ENCODE measurements around the gene PRKCB. TPM values are rescaled to one million over a fixed set of nuclear protein-coding genes. Genes with fewer than 3 reads are reported as not detected.

Gene PRKCB
- polyA plus RNA-seq, 1 donor: 1.4 TPM

DNA sequence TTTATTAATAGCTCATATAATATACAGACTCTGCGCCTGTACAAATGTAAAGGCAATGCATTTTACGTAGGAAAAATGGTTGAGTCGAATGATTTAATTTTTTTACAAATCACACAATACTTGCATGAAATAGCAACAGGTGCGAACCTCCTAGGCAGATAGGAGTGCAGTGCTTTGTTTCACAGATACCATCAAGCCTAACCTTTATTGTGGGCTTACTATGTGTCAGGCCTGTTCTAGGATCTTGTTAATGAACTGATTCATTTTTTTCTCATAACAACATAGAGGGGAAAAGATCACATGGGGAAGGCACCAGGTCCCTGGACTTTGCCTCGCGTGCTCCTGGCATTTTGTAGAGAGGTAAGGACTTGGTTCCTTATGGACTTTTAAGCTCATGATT lies 107.8 kb downstream of the PRKCB start:
- no peak for DNase-seq

DNA sequence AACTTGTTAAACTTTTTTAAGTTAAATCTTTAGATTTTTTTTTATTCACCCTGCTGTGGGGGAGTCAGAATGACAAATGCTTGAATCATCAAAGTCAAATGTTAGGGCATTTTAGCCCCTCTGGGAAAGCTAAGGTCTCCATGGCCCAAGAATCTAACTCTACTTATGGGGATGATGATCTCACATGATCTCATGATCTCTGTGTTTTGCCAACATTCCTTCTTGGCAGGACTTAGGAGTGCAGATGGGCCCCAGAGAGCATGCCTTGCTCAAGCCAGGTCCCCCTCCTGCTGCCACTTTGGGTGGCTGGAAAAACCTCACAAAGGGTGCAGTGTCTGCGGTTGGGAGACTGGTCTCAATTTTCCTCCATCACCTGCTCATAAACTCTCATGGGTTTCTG lies 108.6 kb downstream of the PRKCB start:
- no peak for DNase-seq

GRCh38 chr16:23945243-23945642 lies 109.5 kb downstream of the PRKCB start:
- no peak for DNase-seq

- DNase-seq: no peak
Observed at GRCh38 chr16:23947838-23948237, 112.1 kb downstream of the PRKCB start.

DNA sequence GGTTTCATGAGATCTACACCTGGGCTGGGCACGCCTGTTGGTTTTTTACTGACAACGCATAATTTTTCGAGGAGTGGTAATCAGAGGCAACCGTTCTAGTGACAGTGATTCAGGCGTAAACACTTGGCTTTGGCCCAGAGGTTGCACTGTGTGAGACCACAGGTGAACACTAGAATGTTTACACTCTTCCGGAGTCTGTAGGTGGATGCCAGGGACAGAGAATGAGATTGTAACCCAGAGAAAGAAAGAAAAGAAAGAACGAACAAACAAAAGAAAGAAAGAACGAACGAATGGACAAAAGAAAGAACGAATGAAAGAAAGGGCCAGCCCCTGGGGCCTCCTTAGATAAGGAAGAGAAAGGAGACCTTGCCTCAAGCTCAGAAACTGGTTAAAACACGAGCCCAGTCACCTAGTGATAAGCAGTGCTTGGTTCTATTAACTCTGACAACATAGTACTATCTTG lies 113.2 kb downstream of the PRKCB start:
- no peak for DNase-seq

- DNase-seq: no peak
Observed at GRCh38 chr16:23949630-23950290, 114.0 kb downstream of the PRKCB start.

DNA sequence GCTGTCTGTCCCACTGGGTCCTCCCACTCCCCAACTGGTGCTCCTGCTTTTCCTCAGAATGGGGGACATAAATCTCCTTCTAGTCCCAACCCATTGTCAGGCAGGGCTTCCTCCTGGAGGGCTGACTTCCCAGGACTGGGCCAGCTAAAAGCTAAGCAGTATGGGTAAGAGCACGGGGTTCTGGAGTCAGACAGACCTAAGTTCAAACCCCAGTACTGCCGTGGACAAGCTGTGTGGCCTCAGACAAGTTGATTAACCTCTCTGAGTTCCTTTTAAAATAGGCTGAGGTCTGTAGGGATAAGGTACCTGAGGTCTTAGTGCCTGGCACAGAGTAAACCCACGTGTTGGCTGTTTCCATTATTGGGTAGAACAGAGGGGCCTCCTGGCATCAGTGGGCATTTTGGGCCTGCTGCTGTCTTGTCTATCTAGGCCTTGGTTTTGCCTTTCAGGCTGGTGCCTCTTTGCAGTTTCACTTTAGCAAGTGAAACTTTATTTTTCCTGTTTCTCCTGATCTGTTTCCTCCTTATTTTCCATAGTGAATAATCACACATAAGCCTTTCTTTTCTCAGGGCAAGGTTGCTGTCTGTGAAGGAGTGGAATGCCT lies 114.6 kb downstream of the PRKCB start:
- no peak for DNase-seq

DNA sequence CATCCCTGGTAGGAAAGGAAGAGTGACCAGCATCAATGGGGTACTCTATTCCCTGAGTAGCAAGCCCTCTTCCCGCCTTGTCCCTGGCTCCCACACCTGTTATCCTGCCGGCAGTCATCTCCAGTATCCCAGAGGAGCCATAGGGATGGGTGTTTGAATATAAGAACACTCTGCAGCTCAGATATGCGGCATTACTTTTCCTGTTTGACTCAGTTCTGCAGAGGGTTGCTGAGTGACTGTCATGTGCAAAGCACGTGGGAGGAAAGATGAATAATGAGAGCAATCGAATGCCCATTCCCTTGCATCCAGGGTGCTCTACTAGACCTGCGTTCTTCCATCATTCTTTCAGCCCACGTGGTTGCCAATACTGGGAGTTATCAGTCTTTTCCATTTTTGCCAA lies 115.1 kb downstream of the PRKCB start:
- DNase-seq: no peak

DNA sequence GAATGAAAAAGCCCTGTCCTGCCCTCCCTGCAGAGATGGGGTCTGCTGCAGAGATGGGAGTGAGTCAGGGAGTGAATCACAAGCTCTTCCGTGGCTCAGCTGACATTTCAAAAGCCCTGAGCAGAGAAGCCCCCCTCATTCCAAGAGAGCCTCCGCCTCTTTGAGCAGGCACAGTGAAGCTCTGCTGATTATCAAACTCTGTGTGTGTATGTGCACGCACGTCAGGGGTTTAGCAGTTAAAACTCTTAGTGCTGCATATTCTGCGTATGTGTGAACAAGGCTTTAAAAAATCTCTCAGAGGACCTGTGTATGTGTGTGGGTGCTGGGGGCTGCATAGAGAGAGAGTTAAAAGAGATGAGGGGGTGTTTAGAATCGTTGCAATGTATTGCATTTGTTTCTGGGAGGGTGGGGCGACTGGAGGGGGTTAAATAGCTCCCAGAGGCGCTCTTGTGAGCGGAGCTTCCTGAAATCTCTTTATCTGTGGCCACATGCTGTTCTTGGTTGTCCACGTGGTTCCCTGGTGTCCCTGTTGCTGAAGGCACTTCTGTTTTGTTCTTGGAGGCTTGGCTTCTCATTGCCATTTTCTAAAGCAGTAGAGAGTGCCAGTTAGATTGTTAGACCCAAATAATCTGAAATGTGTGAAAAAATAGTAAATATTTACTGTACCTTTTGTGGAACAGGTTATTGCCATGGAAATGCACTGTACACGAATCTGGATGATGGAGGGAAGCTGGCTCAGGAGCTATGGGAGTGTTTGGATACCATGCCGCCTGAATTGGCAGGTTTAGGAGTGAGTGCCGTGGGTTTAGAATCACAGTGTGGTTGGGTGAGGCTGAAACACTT lies 116.6 kb downstream of the PRKCB start:
- no peak for DNase-seq

GRCh38 chr16:23952971-23953300 lies 117.2 kb downstream of the PRKCB start:
- no peak for DNase-seq

- no peak for DNase-seq
Observed at GRCh38 chr16:23953476-23953875, 117.7 kb downstream of the PRKCB start.

GRCh38 chr16:23955088-23955487 lies 119.3 kb downstream of the PRKCB start:
- no peak for DNase-seq

DNA sequence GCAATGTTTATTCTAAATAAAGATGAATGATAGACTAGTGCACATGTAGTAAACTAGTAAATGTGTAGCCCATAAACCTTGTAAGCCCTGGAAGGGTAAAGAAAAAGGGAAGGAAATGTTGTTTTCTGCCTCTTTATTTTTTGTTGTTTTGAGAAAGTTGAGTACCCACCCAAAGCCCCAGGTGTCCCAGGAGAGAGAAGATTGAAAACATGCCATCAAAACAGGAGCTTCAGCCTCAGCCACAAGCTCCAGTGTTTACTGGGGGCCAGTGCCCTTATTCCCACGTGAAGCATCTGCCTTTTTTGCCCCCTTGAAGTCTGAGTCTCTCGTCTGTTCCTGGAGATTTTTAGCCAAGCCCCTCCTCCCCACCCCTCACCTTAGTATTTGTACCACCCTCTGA lies 121.5 kb downstream of the PRKCB start:
- DNase-seq: no peak

- DNase-seq: no peak
Observed at GRCh38 chr16:23959072-23959751, 123.4 kb downstream of the PRKCB start.

DNA sequence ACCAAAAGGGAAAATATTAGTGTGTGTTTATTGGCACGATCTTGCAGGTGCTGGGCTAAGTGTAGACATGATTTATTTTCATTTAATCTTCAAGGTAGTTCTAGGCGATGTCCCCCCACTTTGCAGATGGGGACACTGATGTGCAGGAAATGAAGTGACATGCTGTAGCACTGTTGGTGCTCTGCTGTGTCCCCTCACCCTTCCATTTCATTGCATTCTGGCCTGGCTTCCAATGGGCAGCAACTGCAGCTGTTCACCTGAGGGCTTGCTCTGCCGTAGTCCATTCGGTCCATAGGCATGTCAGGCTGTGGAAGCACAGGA lies 123.9 kb downstream of the PRKCB start:
- DNase-seq: no peak

DNA sequence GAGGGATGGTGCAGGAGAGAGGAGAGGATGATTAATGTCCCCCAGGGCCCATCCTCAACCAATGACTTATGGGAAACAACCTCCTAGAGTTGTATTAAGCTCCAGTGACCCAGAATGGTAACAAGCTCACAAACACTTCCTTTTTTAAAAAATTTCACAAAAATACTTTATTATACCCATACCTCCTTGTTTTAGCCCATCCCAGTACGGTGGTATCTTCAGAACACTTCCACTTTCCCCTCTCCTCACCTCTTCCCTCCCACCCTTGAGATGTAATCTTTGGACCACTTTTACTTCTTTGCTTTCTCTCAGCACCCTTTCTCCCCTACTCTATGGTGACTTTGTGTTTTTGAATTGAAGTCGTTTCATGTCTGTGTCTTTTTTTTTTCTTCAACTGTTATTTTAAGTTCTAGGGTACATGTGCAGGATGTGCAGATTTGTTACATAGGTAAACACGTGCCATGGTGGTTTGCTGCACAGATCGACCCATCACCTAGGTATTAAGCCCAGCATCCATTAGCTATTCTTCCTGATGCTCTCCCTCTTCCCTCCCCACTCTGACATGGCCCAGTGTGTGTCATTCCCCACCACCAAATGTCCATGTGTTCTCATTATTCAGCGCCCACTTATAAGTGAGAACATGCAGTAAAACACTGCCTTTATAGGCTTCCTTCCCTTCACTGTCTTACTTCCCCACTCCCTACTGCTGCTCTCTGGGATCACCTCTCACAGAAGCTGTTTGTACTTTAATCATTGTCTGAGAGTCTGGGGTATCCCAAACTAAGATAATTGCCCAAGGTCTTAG lies 124.5 kb downstream of the PRKCB start:
- DNase-seq: no peak

DNA sequence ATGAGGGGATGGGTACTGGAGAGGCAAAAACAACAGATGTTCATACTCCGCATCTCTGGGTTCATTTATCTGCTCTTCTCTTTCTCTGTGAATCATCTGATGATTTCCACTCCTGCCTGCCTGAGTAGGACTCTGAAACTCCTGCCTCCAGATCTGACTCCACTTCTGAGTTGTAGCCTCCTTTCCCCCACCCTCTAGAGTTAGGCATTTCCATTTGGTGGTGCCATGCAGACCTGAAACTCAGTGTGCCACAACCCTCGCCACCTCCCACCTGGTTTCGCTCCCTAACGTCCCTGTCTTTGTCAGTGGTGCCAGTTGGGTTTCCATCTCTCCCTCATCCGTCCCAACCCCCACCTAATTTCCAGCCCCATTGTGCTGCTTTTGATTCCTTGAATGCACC lies 126.2 kb downstream of the PRKCB start:
- no peak for DNase-seq

DNA sequence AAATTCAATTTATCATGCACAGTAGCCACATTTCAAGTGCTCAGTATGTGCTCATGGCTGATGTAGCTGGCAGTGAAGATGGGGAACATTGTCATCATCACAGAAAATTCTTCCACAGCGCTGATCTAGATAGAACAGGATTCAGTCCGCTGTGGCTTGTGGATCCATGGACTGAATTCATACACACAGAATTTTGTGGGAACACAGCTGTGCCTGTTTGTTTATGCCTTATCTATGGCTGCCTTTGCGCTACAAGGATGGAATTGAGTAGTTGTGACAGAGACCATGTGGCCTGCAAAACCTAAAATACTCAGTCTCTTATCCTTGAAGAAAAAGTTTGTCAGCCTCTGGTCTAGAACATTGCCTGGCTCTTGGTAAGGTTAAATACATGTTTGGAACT lies 128.4 kb downstream of the PRKCB start:
- DNase-seq: no peak

DNA sequence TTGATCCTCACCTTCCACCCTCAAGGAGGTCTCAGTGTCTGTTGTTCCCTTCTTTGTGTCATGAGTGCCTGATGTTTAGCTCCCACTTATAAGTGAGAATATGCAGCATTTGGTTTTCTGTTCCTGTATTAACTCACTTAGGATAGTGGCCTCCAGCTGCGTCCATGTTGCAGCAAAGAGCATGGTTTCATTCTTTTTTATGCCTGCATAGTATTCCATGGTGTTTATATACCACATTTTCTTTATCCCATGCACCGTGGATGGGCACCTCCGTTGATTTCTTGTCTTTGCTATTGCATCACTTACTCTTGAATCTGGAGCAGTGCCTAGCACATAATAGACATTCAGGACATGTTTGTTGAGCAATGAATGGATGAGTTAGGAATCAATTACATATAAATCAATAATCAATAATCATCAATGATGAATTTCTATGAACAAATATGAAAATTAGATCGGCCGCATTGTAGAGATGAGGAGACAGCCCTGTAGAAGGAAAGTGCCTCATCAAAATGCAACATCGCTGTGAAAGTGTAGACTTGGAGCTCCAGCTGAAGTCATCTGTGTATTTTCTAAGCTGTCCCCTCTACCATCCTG lies 129.5 kb downstream of the PRKCB start:
- no peak for DNase-seq

GRCh38 chr16:23966597-23967394 lies 131.0 kb downstream of the PRKCB start:
- DNase-seq: no peak

- no peak for DNase-seq
Observed at GRCh38 chr16:23967775-23968174, 132.0 kb downstream of the PRKCB start.
